ENCODE measurements around the gene FMO2. TPM values are rescaled to one million over a fixed set of nuclear protein-coding genes. Genes with fewer than 3 reads are reported as not detected.

FMO2 gene
- total RNA-seq, 2 donors from 2014 or later, result not detected

DNA sequence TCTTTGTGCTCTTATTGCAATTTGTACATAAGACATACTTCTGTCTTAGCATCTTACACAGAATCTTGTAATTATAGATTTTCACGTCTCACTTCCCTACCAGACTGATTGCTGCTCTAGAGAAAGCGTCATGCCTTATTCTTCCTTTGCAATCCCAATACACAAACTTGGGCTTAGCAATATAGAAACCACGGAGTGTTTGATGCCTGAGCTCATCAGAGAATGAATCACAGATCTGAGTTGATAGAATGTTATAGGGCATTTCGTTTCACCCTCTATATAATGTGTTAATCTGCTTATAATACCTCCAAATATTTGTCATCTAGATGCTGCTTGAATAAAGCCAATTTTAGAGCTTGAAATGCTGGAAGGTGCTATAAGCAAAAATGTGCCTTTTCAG is 69.8 kb downstream of the FMO2 start:
- TF ChIP-seq, protein P1, sequence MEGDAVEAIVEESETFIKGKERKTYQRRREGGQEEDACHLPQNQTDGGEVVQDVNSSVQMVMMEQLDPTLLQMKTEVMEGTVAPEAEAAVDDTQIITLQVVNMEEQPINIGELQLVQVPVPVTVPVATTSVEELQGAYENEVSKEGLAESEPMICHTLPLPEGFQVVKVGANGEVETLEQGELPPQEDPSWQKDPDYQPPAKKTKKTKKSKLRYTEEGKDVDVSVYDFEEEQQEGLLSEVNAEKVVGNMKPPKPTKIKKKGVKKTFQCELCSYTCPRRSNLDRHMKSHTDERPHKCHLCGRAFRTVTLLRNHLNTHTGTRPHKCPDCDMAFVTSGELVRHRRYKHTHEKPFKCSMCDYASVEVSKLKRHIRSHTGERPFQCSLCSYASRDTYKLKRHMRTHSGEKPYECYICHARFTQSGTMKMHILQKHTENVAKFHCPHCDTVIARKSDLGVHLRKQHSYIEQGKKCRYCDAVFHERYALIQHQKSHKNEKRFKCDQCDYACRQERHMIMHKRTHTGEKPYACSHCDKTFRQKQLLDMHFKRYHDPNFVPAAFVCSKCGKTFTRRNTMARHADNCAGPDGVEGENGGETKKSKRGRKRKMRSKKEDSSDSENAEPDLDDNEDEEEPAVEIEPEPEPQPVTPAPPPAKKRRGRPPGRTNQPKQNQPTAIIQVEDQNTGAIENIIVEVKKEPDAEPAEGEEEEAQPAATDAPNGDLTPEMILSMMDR (conservative IDR thresholded peaks at IDR 0.05), result no peak
- Histone ChIP-seq H3K4me3 (ENCODE audit: low read length) (no peak overlapping the region), H3K27me3 (ENCODE audit: control insufficient read depth, insufficient read depth, low read length, poor library complexity, severe bottlenecking) (no peaks in the 10 kb centered on the region), H3K9ac (ENCODE audit: extremely low read depth, low read length, poor library complexity, severe bottlenecking) (no peak overlapping the region), H3K36me3 (ENCODE audit: control insufficient read depth, insufficient read depth, low read length) (no peaks in the 10 kb centered on the region), H3K9me3 (ENCODE audit: control insufficient read depth, low read length) (no peaks in the 10 kb centered on the region), H3K27ac (ENCODE audit: low read depth, low read length) (no peak overlapping the region), H3K4me1 (ENCODE audit: control insufficient read depth, insufficient read depth, low read length) (peaks cover 22% of the 10 kb centered on the region)
- Mint-ChIP-seq H3K27me3 (ENCODE audit: insufficient read depth) (peaks cover 17% of the 10 kb centered on the region), H3K9me3 (no peaks in the 10 kb centered on the region), H3K27ac (no peak overlapping the region), H3K4me3 (no peak overlapping the region), H3K4me1 (peaks cover 19% of the 10 kb centered on the region), H3K36me3 (ENCODE audit: low read depth) (no peaks in the 10 kb centered on the region)
- WGBS, 2 experiments (ENCODE audit: insufficient coverage in 1 of 2, insufficient read length in 1 of 2), result 91% methylated on average over 3 of the region's 4 CpGs; no CpG with 5 or more reads in 1 of the 2 experiments
- DNase-seq, result no peak

DNA sequence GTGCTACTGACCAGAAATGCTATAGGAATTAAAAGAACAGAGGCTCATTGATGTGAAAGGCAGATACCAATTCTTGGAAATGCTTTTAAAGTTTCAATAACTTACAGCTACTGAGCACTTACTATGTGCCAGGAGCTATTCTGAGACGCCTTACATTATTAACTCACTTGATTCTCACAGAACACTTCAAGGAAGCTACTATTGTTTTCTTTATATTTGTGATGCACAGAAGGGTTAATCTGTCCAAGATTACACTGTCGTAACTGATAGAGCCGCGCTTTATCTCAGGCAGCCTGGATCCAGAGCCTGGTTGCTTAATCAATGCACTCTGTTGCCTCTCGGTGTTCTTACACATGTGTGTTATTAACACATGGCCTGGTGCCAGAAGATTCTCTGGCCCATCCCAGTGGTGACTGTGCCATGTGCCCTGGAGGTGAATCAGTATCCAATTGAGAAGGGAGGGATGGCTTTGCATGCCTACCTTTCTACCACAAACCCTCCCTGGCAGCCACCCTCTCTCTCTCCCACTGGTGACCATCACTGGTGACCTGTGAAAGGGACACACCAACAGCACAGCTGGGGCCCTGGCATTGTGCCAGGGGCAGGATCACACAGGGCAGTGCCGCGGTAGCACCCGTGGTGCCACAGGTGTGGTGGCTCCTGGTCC is 72.0 kb downstream of the FMO2 start:
- WGBS, 2 experiments (ENCODE audit: insufficient coverage in 1 of 2, insufficient read length in 1 of 2), result 89 to 95% methylated on average over 4 to 8 of the region's 8 CpGs
- peaks cover 12% of the 10 kb centered on the region for H3K27me3 Mint-ChIP-seq (ENCODE audit: insufficient read depth)
- DNase-seq, result no peak
- H3K36me3 Mint-ChIP-seq (ENCODE audit: low read depth), result no peaks in the 10 kb centered on the region
- H3K27ac Mint-ChIP-seq, result no peak overlapping the region
- H3K4me3 Mint-ChIP-seq, result no peak overlapping the region
- TF ChIP-seq, protein P1 (conservative IDR thresholded peaks at IDR 0.05), result no peak
- Histone ChIP-seq H3K9me3 (ENCODE audit: control insufficient read depth, low read length) (no peaks in the 10 kb centered on the region), H3K4me1 (ENCODE audit: control insufficient read depth, insufficient read depth, low read length) (peaks cover 17% of the 10 kb centered on the region), H3K27me3 (ENCODE audit: control insufficient read depth, insufficient read depth, low read length, poor library complexity, severe bottlenecking) (no peaks in the 10 kb centered on the region), H3K27ac (ENCODE audit: low read depth, low read length) (no peak overlapping the region), H3K36me3 (ENCODE audit: control insufficient read depth, insufficient read depth, low read length) (no peaks in the 10 kb centered on the region), H3K9ac (ENCODE audit: extremely low read depth, low read length, poor library complexity, severe bottlenecking) (no peak overlapping the region), H3K4me3 (ENCODE audit: low read length) (no peak overlapping the region)
- H3K9me3 Mint-ChIP-seq, result no peaks in the 10 kb centered on the region
- H3K4me1 Mint-ChIP-seq, result peaks cover 9% of the 10 kb centered on the region

DNA sequence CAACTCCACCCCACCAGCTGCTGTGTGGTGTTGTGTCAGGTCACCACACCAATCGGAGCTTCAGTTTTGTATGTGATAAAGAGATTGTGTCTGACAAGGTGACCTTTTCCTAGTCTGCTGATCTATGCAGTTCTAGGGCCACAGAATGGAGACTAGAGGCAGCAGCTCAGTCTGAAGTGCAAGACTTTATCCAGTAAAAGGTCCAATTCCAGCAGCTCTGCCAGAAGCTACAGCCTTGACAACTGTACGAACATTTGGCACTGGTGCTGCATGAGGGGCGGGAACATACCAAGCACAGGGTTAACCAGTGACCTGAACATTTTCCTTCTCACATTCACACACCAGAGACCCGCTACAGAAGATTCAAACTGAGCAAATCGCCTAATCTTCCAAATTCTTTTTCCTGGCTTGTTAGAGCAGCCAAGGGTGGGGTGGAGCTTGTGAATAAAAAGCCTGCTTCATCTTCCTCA is 72.5 kb downstream of the FMO2 start:
- DNase-seq, result no peak
- Histone ChIP-seq H3K36me3 (ENCODE audit: control insufficient read depth, insufficient read depth, low read length) (no peaks in the 10 kb centered on the region), H3K27ac (ENCODE audit: low read depth, low read length) (no peak overlapping the region), H3K4me1 (ENCODE audit: control insufficient read depth, insufficient read depth, low read length) (peaks cover 17% of the 10 kb centered on the region), H3K4me3 (ENCODE audit: low read length) (no peak overlapping the region), H3K9ac (ENCODE audit: extremely low read depth, low read length, poor library complexity, severe bottlenecking) (no peak overlapping the region), H3K27me3 (ENCODE audit: control insufficient read depth, insufficient read depth, low read length, poor library complexity, severe bottlenecking) (no peaks in the 10 kb centered on the region), H3K9me3 (ENCODE audit: control insufficient read depth, low read length) (no peaks in the 10 kb centered on the region)
- Mint-ChIP-seq H3K9me3 (no peaks in the 10 kb centered on the region), H3K27me3 (ENCODE audit: insufficient read depth) (peaks cover 9% of the 10 kb centered on the region), H3K4me1 (peaks cover 9% of the 10 kb centered on the region), H3K27ac (no peak overlapping the region), H3K4me3 (no peak overlapping the region), H3K36me3 (ENCODE audit: low read depth) (no peaks in the 10 kb centered on the region)
- 80 to 90% methylated on average over 5 of the region's 5 CpGs for WGBS, 2 experiments (ENCODE audit: insufficient coverage in 1 of 2, insufficient read length in 1 of 2)
- TF ChIP-seq, protein P1 (conservative IDR thresholded peaks at IDR 0.05), result no peak

All from endodermal cell (in vitro differentiated cells).